Measurements from ENCODE around the gene EEF1A1.

The EEF1A1 gene

DNA sequence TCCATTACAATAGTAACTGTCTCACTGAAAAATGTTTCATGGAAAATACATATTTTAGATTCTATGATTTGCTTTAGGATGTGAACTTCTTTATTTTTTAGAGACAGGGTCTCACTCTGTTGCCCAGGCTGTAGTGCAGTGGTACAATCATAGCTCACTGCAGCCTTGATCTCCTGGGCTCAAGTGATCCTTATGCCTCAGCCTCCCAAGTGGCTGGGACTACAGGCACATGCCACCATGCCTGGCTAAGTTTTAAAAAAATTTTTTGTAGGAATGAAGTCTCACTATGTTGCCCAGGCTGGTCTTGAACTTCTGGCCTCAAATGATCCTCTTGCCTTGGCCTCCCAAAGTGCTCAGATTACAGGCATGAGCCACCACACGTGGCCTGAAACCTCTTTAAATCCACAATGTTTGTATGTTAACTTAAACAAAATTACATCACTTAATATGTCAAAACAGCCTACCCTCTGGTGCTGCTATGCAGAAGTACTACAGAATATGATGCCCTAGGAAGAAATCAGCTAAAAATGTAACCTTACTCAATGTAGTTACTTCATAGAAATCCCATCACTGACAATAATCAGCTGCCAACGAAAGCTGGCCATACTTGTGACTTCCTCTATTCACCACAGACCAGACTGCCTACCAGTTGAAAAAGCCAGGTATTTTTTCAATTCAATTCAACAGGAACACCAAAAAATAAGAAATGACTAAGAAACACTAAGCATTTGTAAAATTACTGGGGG lies 17.6 kb downstream of the EEF1A1 start:
- no peak for DNase-seq

DNA sequence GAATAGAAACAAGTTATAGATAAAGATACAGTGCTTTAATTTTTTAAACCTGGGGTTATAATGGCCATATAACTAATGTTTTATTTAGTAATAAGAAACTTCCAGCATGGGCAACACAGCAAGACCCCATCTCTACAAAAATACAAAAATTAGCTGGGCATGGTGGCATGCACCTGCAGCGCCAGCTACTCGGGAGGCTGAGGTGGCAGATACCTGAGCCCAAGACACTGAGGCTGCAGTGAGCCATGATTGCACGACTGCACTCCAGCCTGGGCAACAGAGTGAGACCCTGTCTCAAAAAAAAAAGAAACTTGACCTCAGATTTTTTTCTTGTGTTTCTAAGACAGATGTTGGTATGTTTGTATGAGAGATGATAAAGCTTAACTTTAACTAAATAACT lies 22.9 kb downstream of the EEF1A1 start:
- DNase-seq, result no peak

DNA sequence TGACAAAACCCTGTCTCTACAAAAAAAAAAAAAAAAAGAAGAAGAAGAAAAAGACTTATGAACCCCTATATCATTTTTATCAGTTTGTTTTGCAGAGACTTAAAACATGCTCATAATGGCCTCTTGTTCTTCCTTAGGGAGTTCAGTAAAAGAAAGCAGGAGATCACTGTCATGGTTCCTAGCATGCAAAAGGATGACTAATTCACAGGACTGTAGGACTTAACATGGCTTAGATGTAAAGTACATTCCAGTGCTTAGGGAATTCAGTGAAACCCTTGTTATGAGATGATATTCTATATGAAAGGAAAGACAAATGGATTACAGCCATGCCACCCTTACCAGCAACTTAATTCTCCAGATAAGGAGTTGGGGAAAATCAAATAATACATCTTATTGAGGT lies 29.5 kb downstream of the EEF1A1 start:
- DNase-seq, result peak; percentile 19

DNA sequence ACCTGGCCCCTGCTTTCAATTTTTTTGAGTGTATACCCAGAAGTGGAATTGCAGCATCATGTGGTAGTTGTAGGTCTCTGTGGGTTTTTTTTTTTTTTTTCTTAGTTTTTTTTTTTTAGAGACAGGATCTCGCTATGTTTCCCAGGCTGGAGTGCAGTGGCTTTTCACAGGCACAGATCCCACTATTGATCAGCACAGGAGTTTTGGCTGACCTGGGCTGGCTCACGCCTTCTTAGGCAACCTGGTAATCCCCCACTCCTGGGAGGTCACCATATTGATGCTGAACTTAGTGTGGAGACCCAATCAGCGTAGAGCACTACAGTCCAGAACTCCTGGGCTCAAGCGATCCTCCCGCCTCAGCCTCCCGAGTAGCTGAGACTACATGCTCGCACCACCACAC lies 33.4 kb downstream of the EEF1A1 start:
- DNase-seq, result no peak

DNA sequence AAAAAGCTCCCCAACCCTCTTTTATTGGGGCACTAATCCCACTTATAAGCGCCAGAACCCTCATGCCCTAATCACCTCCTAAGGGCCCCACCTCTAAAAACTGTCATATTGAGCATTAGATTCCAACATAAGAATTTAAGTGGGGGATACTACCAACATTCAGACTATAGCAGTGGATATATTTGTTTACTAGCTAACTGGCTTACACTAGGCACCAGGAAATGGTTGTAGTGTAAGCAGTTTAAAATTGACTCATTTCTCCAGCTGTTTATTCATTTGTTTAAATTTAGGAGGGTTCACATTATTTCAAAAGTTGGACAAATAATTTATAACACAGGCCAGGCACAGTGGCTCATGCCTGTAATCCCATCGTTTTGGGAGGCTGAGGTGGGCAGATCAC lies 36.4 kb downstream of the EEF1A1 start:
- DNase-seq, result no peak

DNA sequence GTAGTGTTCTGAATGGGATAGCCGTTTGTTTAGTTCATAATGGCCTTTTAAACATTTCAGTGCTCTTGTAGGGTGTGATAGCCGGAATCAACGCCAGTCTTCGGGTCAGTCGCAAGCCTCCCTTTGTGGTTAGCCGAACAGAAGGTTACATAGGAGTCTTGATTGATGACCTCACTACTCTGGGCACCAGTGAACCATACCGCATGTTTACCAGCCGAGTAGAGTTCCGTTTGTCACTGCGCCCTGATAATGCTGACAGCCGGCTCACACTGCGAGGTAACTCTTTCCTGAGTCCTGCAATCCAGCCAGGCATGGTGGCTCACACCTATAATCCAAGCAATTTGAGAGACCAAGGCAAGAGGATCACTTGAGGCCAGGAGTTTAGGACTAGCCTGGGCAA lies 38.9 kb downstream of the EEF1A1 start:
- DNase-seq, result no peak

DNA sequence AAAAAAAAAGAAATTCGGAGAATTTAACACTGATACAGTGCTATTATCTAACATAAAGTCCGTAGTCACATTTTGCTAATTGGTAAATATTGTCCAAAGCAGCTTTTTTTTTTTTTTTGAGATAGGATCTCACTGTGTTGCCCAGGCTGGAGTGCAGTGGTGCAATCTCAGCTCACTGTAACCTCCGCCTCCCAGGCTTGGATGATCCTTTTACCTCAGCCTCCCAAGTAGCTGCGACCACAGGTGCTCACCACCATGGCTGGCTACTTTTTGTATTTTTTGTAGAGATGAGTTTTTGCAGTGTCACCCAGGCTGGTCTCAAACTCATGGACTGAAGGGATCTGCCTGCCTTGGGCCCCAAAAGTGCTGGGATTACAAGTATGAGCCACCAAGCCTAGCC lies 43.4 kb downstream of the EEF1A1 start:
- no peak for DNase-seq

DNA sequence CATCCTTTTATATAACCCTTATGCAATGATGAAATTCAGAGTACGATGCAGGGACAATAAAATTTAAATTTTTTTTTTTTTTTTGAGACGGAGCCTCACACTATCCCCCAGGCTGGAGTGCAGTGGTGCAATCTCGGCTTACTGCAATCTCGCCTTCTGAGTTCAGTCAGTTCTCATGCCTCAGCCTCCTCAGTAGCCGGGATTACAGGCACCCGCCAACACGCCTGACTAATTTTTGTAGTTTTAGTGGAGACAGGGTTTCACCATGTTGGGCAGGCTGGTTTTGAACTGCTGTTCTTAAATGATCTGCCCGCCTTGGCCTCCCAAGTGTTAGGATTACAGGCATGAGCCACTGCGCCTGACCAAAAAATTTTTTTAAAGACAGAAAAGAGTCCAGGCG lies 44.1 kb downstream of the EEF1A1 start:
- no peak for DNase-seq

DNA sequence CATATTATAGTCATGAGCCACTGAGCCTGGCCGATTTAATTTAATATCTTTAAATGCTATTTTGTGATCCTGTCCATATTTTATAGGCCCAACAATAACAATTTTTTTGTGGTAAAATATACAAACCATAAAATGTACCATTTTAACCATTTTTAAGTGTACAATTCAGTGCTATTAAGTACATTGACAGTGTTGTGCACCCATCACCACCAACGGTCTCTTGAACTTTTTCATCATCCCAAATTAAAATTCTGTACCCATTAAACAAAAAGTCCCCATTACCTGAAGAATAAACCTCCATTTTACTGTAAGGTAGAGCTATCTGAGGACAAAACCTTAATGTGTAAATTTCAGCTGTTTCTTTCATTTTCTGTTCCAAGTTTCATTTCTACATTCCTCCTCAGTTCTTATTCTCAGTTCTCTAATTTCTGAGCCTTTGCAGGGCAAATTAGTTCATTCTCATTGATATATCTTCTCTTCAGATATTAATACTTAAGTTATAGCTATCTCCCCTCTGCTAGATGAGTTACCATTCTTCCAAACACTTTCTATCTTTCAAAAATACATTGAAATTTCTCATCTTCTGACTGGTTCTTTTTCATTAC lies 49.0 kb downstream of the EEF1A1 start:
- DNase-seq, result no peak

Measured in fibroblast of upper back skin (primary cell).